EL (cell line): ENCODE data around the gene TRAPPC8.
"Not testable (repeated sequence)": the region's sequence is repeated elsewhere in the genome, so short reads cannot be mapped to it uniquely, and the experiment has no call there.

Experiments
- DNase-seq: peaks from one replicate; pipeline ENCODE4 v3.0.0-alpha.2; 2016

TRAPPC8 gene

DNA sequence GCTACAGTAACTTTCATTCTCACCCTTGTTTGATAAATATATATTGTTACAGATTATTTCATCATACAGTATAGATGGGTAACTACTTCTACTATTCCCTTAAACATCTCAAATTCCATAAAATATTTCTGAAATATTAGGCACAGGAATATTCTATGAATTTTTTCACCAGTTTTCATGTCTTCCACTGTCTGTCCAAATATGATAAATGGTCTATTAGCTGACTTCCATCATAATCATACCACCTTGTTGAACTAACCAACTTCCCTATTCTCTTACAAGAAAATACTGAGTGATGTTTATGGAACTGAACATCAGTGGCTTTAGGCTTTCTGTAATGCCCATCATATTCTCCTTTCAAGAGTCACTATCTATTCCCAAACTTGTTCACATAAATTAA is 82.4 kb downstream of the TRAPPC8 start:
- no peak for DNase-seq

GRCh38 chr18:31857526-31858106 is 85.3 kb downstream of the TRAPPC8 start:
- no peak for DNase-seq

DNA sequence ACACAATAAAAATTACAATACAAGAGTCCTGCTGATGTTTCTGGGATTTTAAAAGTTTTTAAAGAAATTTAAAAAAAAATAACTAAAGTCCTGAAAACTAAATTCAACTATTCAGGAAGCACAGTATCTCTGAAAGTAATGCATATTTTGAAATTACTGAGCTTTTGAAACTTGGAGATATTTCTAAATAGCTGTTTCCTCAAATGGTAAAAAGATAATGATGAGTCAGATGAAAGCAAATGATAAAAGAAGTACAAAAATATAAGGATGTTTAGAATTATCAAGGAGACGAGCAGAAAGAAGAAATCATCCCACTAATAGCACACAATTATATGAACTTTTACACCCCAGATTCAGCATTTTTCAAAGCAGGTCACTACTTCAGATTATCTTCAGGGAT is 92.1 kb downstream of the TRAPPC8 start:
- no peak for DNase-seq

GRCh38 chr18:31840499-31840898 is 102.4 kb downstream of the TRAPPC8 start:
- DNase-seq: no peak

- no peak for DNase-seq
These were observed 105.0 kb downstream of the TRAPPC8 start for GRCh38 chr18:31837879-31838278.

DNA sequence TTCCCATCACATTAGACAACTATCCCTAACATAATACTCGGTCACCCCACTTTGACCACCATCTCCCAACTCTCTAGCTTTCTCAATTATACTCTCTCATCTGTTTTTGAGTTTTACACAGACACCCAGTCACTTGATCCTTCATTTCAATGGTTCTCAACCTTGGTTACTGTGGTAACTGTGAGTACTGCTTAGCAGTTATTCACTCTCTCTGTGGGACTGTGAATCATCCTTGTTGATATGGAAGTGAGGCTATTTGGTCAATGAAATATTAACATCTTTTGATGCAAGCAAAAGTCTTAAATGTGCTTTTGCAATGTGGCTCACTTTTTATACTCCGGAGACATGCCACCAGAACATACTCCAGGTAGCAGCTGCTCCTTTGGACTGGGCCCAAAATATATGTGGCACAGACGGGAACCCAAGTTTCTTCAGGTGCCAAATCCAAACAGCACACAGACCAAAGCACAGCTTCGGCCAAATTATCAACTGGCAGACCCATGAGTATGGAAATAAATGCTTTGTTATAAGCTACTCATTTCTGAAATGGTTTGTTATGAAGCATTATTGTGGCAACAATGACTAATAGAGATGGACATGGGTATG is 107.3 kb downstream of the TRAPPC8 start:
- no peak for DNase-seq

GRCh38 chr18:31831903-31832302 is 111.0 kb downstream of the TRAPPC8 start:
- DNase-seq: no peak

GRCh38 chr18:31830686-31831085 is 112.2 kb downstream of the TRAPPC8 start:
- DNase-seq: no peak

- no peak for DNase-seq
These were observed 114.3 kb downstream of the TRAPPC8 start for GRCh38 chr18:31828613-31829012.

DNA sequence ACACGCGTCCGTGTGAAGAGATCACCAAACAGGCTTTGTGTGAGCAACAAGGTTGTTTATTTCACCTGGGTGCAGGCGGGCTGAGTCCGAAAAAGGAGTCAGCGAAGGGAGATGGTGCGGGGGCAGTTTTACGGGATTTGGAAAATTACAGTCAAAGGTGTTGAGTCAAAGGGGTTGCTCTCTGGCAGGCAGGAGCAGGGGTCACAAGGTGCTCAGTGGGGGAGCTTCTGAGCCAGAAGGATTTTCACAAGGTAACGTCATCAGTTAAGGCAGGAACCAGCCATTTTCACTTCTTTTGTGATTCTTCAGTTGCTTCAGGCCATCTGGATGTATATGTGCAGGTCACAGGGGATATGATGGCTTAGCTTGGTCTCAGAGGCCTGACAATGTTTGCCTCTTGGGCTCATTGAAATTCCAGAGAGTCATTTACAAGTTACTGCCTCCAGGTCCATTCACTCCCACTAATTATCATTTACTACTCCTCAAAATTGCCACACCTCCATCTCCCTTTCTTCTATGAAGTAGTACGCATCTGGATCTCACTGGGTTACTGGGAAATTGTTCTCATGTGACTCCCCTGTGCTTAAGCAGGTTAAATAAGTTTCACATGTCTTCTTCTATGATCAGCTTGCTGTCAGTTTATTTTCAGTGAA is 116.1 kb downstream of the TRAPPC8 start:
- not testable (repeated sequence) for DNase-seq

- no peak for DNase-seq
These were observed 117.2 kb downstream of the TRAPPC8 start for GRCh38 chr18:31825772-31826171.

- DNase-seq: no peak
These were observed 121.3 kb downstream of the TRAPPC8 start for GRCh38 chr18:31821545-31822171.

GRCh38 chr18:31819925-31820229 is 123.1 kb downstream of the TRAPPC8 start:
- no peak for DNase-seq

DNA sequence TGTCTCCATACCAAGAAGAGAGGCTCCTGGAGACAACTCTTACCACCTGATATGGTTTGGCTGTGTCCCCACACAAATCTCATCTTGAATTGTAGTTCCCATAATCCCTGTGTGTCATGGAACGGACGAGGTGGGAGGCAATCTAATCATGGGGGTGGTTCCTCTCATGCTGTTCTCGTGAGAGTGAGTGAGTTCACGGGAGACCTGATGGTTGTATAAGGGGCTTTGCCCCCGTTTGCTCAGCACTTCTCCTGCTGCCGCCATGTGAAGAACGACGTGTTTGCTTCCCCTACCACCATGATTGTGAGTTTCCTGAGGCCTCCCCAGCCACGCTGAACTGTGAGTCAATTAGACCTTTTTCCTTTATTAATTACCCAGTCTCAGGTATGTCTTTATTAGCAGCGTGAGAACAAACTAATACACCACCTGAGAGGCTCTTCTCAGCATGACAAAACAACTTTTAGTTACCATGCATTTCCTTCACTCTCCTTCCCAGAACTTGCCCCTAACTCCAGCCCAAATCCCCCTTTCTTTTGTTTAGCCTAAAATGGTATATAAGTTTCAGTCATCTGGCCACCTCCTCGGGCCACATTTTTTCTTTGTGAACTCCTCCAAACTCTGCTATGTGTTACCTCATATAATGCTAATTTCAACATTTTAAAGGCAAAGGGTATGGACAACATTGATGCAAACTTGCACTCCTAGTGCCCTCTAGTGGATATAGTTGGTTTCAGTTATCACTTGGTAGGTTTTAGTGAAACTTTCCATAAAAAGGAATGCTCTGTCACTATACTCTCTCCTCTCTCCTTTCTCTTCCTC is 123.6 kb downstream of the TRAPPC8 start:
- peak; percentile 33 for DNase-seq

DNA sequence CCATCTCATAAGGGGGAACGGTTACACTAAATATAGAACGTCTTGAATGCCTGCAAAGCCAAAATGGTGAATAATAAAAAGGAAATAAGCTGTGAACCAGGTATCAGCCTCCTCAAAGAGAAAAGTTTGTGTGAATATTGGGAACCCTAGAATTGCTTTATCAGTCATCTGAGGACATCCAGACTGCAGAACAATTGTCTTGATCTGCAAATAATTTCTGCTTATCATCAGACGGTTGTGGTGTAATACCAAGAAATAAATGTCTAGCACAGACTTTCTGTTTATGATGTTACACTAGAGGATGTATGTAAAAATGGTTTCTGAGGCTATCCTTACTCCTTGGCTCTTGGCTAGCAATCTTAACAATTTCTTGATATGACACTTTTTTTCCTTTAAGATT is 128.8 kb downstream of the TRAPPC8 start:
- no peak for DNase-seq

- not testable (repeated sequence) for DNase-seq
These were observed 132.4 kb downstream of the TRAPPC8 start for GRCh38 chr18:31810336-31811130.

DNA sequence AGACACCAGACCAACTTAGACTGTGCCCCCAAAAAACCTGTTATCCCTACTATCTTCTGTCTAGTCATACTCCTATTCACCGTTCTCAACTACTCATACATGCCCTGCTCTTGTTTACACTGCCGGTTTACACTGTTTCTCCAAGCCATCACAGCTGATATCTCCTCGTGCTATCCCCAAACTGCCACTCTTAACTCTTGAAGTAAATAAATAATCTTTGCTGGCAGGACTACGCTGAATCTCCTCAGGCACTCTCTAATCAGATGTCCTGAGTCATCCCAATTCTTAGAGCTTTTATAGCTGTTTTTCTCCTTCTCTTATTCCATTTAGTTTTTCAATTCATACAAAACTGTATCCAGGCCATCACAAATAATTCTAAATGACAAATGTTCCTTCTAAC is 133.9 kb downstream of the TRAPPC8 start:
- DNase-seq: not testable (repeated sequence)

DNA sequence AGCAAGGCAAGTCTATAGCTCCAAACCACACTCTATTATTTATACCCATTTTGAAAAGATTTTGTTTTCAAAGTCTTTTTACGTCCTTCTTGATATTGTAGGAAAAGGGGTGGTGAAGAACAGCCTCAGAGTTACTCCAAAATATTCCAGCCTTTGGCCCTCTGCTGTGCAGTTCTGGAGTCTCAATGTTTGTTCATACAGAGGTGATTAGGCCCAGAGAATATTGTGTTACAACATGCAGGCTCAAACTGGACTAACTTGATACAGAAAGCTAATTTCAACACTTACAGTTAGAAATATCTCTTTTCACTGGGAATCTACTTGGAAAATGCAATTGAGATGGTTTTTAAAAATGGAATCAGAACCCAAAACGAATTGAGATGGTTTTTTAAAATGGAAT is 141.8 kb downstream of the TRAPPC8 start:
- DNase-seq: no peak

GRCh38 chr18:31799257-31799656 is 143.7 kb downstream of the TRAPPC8 start:
- not testable (repeated sequence) for DNase-seq

GRCh38 chr18:31798399-31798798 is 144.5 kb downstream of the TRAPPC8 start:
- DNase-seq: no peak

DNA sequence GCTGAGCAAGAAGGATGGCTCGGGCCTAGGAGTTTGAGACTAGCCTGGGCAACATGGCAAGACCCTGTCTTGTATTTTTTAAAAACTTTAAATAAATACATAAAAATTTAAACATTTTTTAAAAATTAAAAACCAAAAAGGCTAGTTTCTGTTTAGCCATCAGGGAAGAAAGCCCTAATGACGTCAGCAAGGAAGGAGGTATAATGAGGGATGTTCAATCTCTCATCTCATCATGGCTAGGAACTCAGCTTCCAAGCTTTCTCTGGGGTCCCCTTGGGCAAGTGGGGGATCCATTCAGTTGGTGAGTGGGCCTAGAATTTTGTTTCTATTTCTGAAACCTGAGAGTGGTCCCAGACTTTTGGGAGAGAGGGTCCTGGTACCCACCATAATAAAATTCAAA is 147.2 kb downstream of the TRAPPC8 start:
- DNase-seq: no peak

DNA sequence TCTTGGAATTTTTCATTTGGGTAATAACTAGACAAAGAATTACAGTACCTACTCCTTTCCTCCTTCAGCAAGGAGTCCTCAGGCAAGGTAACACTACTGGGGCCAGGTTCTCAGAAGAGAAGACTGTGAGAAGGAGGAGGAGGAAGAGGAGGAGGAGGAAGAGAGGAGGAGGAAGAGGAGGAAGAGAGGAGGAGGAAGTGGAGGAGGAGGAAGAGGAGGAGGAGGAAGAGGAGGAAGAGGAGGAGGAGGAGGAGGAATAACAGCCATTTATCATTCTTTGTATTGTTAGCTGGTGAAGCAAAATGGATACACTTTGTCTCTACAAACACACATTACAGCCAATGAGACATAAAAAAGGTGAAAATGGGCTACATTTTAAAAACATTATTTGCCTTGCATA is 149.4 kb downstream of the TRAPPC8 start:
- DNase-seq: no peak

GRCh38 chr18:31792580-31792911 is 150.4 kb downstream of the TRAPPC8 start:
- no peak for DNase-seq
